Activated effector memory CD4-positive, alpha-beta T cell treated with Interleukin-2 at 50 U/mL for 16 hours (primary cell): ENCODE data around the gene RSPH6A.
A peak's percentile ranks its signal among the peaks of the same experiment; 100 is the strongest.

Experiments
- DNase-seq: peaks from one replicate; pipeline ENCODE4 v3.0.0-alpha.2; 2020

Gene RSPH6A

GRCh38 chr19:45814851-45815480 lies at the start of gene RSPH6A:
Gene RSPH6A, minus strand, starts transcription at chr19:45815308. Its CDS starts 132 bp downstream, at chr19:45815176.
- no peak for DNase-seq

GRCh38 chr19:45864629-45865082 lies 49.5 kb upstream of the RSPH6A start:
- no peak for DNase-seq

- peak; percentile 48 for DNase-seq
Measured at GRCh38 chr19:45863840-45864628, 48.9 kb upstream of the RSPH6A start, which contains the start of gene FOXA3. Gene FOXA3, plus strand, starts transcription at chr19:45864326. Its CDS starts 131 bp downstream, at chr19:45864457.

GRCh38 chr19:45863335-45863839 lies 48.3 kb upstream of the RSPH6A start:
- no peak for DNase-seq

GRCh38 chr19:45862564-45863334 lies 47.6 kb upstream of the RSPH6A start, which contains the start of gene SYMPK:
Gene SYMPK, minus strand, starts transcription at chr19:45863147. Its CDS starts 8,652 bp downstream, at chr19:45854495.
- DNase-seq = peak; percentile 97

GRCh38 chr19:45862271-45862563 lies 47.1 kb upstream of the RSPH6A start:
- DNase-seq = no peak

- no peak for DNase-seq
Measured at GRCh38 chr19:45860359-45861259, 45.5 kb upstream of the RSPH6A start.

GRCh38 chr19:45854167-45854778 lies 39.2 kb upstream of the RSPH6A start:
- no peak for DNase-seq

GRCh38 chr19:45852983-45853382 lies 37.9 kb upstream of the RSPH6A start:
- DNase-seq = no peak

GRCh38 chr19:45852145-45852750 lies 37.1 kb upstream of the RSPH6A start:
- DNase-seq = no peak

GRCh38 chr19:45848922-45849321 lies 33.8 kb upstream of the RSPH6A start:
- no peak for DNase-seq

GRCh38 chr19:45847663-45848062 lies 32.6 kb upstream of the RSPH6A start:
- DNase-seq = no peak

GRCh38 chr19:45842198-45842597 lies 27.1 kb upstream of the RSPH6A start:
- no peak for DNase-seq

- DNase-seq = no peak
Measured at GRCh38 chr19:45834970-45835369, 19.9 kb upstream of the RSPH6A start.

GRCh38 chr19:45828945-45829344 lies 13.8 kb upstream of the RSPH6A start:
- no peak for DNase-seq

GRCh38 chr19:45828523-45828922 lies 13.4 kb upstream of the RSPH6A start:
- no peak for DNase-seq

- DNase-seq = no peak
Measured at GRCh38 chr19:45827459-45828093, 12.5 kb upstream of the RSPH6A start.

GRCh38 chr19:45826934-45827333 lies 11.8 kb upstream of the RSPH6A start:
- DNase-seq = no peak

GRCh38 chr19:45825917-45826893 lies 11.1 kb upstream of the RSPH6A start:
- DNase-seq = no peak

- DNase-seq = no peak
Measured at GRCh38 chr19:45825263-45825605, 10.1 kb upstream of the RSPH6A start.
